Osteocyte (in vitro differentiated cells): ENCODE results near the gene ARHGAP30. TPM values are rescaled to one million over a fixed set of nuclear protein-coding genes. Genes with fewer than 3 reads are reported as not detected.

Experiments
- DNase-seq: peaks from one replicate; pipeline ENCODE4 v3.0.0; 2021; ENCODE audit warnings: mixed read lengths; ENCODE audit not compliant: unreplicated experiment; ENCODE audit errors: extremely low spot score
- H3K27ac Mint-ChIP-seq: one replicate; pipeline ENCODE4 v1.8.0; 2021; ENCODE audit warnings: mild to moderate bottlenecking, mixed read lengths; ENCODE audit not compliant: unreplicated experiment
- H3K27me3 Mint-ChIP-seq: one replicate; pipeline ENCODE4 v1.8.0; 2021; ENCODE audit warnings: mixed read lengths; ENCODE audit not compliant: unreplicated experiment
- H3K36me3 Mint-ChIP-seq: one replicate; pipeline ENCODE4 v1.8.0; 2021; ENCODE audit warnings: mixed read lengths; ENCODE audit not compliant: unreplicated experiment
- H3K4me1 Mint-ChIP-seq: one replicate; pipeline ENCODE4 v1.8.0; 2021; ENCODE audit warnings: mixed read lengths; ENCODE audit not compliant: unreplicated experiment
- H3K4me3 Mint-ChIP-seq: one replicate; pipeline ENCODE4 v1.8.0; 2021; ENCODE audit warnings: mild to moderate bottlenecking, moderate library complexity, mixed read lengths; ENCODE audit not compliant: unreplicated experiment
- H3K9me3 Mint-ChIP-seq: one replicate; pipeline ENCODE4 v1.8.0; 2021; ENCODE audit warnings: mixed read lengths; ENCODE audit not compliant: unreplicated experiment
- total RNA-seq: library from RNA; stranded (reverse); gene quantifications from 2 replicates; pipeline ENCODE4 v1.2.1, GENCODE V29; 2021
- TF ChIP-seq, protein P1 (sequence below): fragments of 200-600 bp; sonication (generic); IDR thresholded peaks from 2 replicates; pipeline ENCODE4 v1.5.0; 2021; ENCODE audit warnings: antibody characterized with exemption, mild to moderate bottlenecking, moderate library complexity

ARHGAP30 gene
- total RNA-seq, 1 donor from 2014 or later, result not detected

GRCh38 chr1:161076410-161076809, 6.7 kb upstream of the ARHGAP30 start:
- Mint-ChIP-seq H3K4me3 (no peak overlapping the region), H3K36me3 (no peaks in the 10 kb centered on the region), H3K9me3 (no peaks in the 10 kb centered on the region), H3K27me3 (no peaks in the 10 kb centered on the region), H3K27ac (no peak overlapping the region), H3K4me1 (no peaks in the 10 kb centered on the region)
- no peak for DNase-seq
- TF ChIP-seq, protein P1, sequence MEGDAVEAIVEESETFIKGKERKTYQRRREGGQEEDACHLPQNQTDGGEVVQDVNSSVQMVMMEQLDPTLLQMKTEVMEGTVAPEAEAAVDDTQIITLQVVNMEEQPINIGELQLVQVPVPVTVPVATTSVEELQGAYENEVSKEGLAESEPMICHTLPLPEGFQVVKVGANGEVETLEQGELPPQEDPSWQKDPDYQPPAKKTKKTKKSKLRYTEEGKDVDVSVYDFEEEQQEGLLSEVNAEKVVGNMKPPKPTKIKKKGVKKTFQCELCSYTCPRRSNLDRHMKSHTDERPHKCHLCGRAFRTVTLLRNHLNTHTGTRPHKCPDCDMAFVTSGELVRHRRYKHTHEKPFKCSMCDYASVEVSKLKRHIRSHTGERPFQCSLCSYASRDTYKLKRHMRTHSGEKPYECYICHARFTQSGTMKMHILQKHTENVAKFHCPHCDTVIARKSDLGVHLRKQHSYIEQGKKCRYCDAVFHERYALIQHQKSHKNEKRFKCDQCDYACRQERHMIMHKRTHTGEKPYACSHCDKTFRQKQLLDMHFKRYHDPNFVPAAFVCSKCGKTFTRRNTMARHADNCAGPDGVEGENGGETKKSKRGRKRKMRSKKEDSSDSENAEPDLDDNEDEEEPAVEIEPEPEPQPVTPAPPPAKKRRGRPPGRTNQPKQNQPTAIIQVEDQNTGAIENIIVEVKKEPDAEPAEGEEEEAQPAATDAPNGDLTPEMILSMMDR, result no peak

DNA sequence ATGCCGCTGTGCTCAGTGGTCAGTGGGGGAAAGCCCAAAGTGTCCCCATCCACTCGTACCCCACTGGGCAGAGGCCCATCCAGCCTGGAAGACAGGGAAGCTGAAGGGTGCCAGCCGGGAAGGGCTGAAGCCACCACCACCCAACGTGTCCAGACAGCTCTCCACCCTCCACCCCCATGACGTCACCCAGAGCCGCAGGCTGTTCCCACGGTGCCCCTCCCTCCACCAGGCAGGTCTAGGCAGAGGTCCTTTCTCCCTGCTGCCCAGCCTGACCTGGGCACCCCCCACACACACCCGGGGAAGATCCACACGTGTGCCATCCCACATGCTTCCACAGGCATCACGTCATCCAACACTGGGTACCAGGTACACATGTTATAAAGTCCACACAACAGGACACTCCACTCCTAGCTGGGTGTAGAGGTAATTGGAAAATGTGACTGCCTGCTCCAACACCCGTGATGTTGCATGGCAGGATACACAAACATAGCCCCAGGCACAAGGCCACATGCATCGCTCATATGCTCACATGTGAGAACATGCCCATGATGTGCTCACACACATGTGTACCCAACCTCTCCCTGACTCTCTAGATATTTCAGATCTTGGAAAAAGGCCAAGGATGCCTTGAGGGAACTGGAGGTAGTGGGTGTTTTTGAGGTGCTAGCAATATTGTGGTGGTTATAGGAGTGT, 5.1 kb upstream of the ARHGAP30 start:
- no peak overlapping the region for H3K4me3 Mint-ChIP-seq
- no peaks in the 10 kb centered on the region for H3K4me1 Mint-ChIP-seq
- no peaks in the 10 kb centered on the region for H3K36me3 Mint-ChIP-seq
- H3K27ac Mint-ChIP-seq, result no peak overlapping the region
- DNase-seq, result no peak
- no peaks in the 10 kb centered on the region for H3K27me3 Mint-ChIP-seq
- TF ChIP-seq, protein P1, result no peak
- no peaks in the 10 kb centered on the region for H3K9me3 Mint-ChIP-seq

DNA sequence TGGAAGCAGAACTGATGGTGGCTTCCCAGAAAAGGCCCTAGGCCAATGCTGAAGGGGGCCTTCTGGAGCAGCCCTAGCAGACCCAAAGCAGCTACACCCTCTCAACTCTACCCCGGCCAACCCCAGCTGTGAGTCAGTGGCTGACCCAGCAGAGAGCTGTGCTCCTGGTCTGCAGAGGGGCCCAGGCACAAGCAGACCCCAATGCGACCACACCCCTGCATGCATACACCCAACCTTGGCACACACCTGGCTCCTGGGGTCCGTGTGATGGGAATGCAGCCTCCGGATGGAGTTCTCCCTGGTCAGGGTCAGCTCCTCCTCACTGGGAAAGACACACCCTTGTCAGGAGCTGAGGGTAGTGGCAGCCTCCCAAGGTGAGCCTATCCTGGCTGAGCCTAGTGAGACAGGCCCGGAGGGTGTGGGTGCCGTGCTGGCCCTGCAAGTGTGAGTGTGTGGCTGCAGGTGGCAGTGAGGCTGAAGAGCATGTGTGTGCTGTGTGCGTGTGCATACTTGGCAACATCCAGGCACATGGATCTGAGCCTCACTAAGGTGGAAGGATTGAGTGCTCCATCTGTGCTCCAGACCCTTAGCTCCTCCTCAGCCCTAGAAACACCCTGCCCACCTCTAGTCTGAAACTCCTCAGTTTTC, 3.9 kb upstream of the ARHGAP30 start:
- H3K9me3 Mint-ChIP-seq, result no peaks in the 10 kb centered on the region
- H3K4me3 Mint-ChIP-seq, result no peak overlapping the region
- TF ChIP-seq, protein P1, result no peak
- DNase-seq, result no peak
- H3K36me3 Mint-ChIP-seq, result no peaks in the 10 kb centered on the region
- no peak overlapping the region for H3K27ac Mint-ChIP-seq
- H3K4me1 Mint-ChIP-seq, result no peaks in the 10 kb centered on the region
- H3K27me3 Mint-ChIP-seq, result no peaks in the 10 kb centered on the region

- Mint-ChIP-seq H3K4me1 (no peaks in the 10 kb centered on the region), H3K9me3 (no peaks in the 10 kb centered on the region), H3K4me3 (no peak overlapping the region), H3K36me3 (no peaks in the 10 kb centered on the region), H3K27ac (no peak overlapping the region), H3K27me3 (no peaks in the 10 kb centered on the region)
- DNase-seq, result no peak
- TF ChIP-seq, protein P1, result no peak
Measured at GRCh38 chr1:161072751-161073449, 3.2 kb upstream of the ARHGAP30 start.

DNA sequence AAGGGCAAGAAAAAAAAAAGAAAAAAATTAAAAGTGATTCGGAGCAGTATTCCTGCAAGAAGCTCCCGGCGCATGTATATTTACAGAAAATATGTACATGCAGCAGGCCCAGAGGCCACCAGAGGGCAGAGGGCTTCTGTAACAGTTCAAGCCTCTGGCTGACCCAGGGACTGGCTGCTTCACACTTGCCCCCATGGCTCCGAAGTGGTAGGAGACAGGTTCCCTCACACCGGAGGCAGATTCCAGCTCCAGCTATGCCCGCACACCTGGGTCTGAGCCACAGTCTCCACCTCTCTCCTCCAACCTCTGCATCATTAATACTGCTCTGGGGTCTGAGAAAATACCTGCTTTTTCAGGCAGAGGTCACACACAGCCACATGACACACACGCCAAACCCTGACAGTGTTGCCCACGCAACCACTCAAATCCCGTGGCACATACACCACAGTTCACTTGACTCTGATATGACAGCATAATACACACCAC, 2.2 kb upstream of the ARHGAP30 start:
- TF ChIP-seq, protein P1, result peak; percentile 31
- Mint-ChIP-seq H3K27me3 (peaks cover 4% of the 10 kb centered on the region), H3K4me3 (no peak overlapping the region), H3K36me3 (no peaks in the 10 kb centered on the region), H3K9me3 (no peaks in the 10 kb centered on the region), H3K27ac (no peak overlapping the region), H3K4me1 (no peaks in the 10 kb centered on the region)
- DNase-seq, result no peak
